Measurements from ENCODE around the gene CHST15. TPM values are rescaled to one million over a fixed set of nuclear protein-coding genes. Genes with fewer than 3 reads are reported as not detected.
A peak's percentile ranks its signal among the peaks of the same experiment; 100 is the strongest.

The CHST15 gene
- total and polyA plus RNA-seq, 2 of the 13 experiments (the other 11 are each of a cell fraction or from before 2014, with no cell fraction given): 1.4 to 94.7 TPM

- peak; percentile 29; the same call in 1 of the 2 replicates for TF ChIP-seq ZBTB38 (CRISPR knock-in tag; IDR thresholded peaks at IDR 0.05)
Observed at GRCh38 chr10:124056337-124056980, 36.9 kb downstream of the CHST15 start (continued).

- H3K27ac ChIP-seq (ENCODE audit: extremely low read length, insufficient read depth, low read length): no peak overlapping the region
- CTCF ChIA-PET (ENCODE audit: low intra/inter-chr PET ratio, low total read pairs): no interaction called here
- H3K36me3 ChIP-seq (replicated peaks in 1 of 2; ENCODE audit: control insufficient read depth in 1 of 2, insufficient read depth in 2 of 2, low read length in 2 of 2): peaks cover 3 to 6% of the 10 kb centered on the region in 2 experiments
- no peak overlapping the region for H2AFZ ChIP-seq (ENCODE audit: low read length)
- no peaks in the 10 kb centered on the region for H3K27me3 ChIP-seq (ENCODE audit: control insufficient read depth in 1 of 2, insufficient read depth in 2 of 2, low read length in 2 of 2)
- BruUV-seq (replicated peaks): no TSS peak
- WGBS (ENCODE audit: low lambda C conversion rate): 84% methylated on average over 2 of the region's 2 CpGs
- H3K79me2 ChIP-seq (ENCODE audit: insufficient read depth, low read length): peaks cover 93% of the 10 kb centered on the region
- H3K9me3 ChIP-seq (ENCODE audit: low read length): no peaks in the 10 kb centered on the region
- intact Hi-C loops (cut with micrococcal nuclease; ENCODE audit: unreplicated experiment) (no loop called here), in situ Hi-C loops (cut with HindIII; ENCODE audit: extremely low pct_ligation_motif_present, low pct_unique_long_range_greater_than_20kb) (no loop called here)
- DNase-seq (ENCODE audit: low spot score) (no peak), FAIRE-seq (no peak), ATAC-seq (no peak)
- H3K4me3 ChIP-seq (replicated peaks in 1 of 3; ENCODE audit: insufficient read depth in 1 of 3, low read depth in 2 of 3, low read length in 3 of 3): no peak overlapping the region
- H3K4me2 ChIP-seq (ENCODE audit: low read depth, low read length): no peak overlapping the region
- peaks cover 31% of the 10 kb centered on the region; the same call in 1 of the 2 replicates for H4K20me1 ChIP-seq (ENCODE audit: insufficient read depth, low read length)
- POLR2A ChIA-PET: no interaction called here
- TF ChIP-seq ZNF652 (CRISPR knock-in tag; IDR thresholded peaks at IDR 0.05; ENCODE audit: borderline replicate concordance, low read depth) (no peak), ZNF329 (CRISPR knock-in tag; IDR thresholded peaks at IDR 0.05; ENCODE audit: low read depth) (peak; percentile 87), SIX4 (CRISPR knock-in tag; IDR thresholded peaks at IDR 0.05) (0 out of 2 replicates have a peak, but pooled peaks have one; percentile 14)
- no peak overlapping the region for H3K9ac ChIP-seq (ENCODE audit: insufficient read depth, low read depth, low read length)
- H3K4me1 ChIP-seq (ENCODE audit: insufficient read depth, low read length): peaks cover 100% of the 10 kb centered on the region
Observed at GRCh38 chr10:124053971-124054370, 39.4 kb downstream of the CHST15 start.

GRCh38 chr10:124052561-124052960 lies 40.8 kb downstream of the CHST15 start:
- Histone ChIP-seq H3K4me1 (ENCODE audit: insufficient read depth, low read length) (peaks cover 100% of the 10 kb centered on the region), H3K9me3 (ENCODE audit: low read length) (no peaks in the 10 kb centered on the region), H3K4me3 (replicated peaks in 1 of 3; ENCODE audit: insufficient read depth in 1 of 3, low read depth in 2 of 3, low read length in 3 of 3) (no peak overlapping the region), H3K36me3 (replicated peaks in 1 of 2; ENCODE audit: control insufficient read depth in 1 of 2, insufficient read depth in 2 of 2, low read length in 2 of 2) (peaks cover 0 to 3% of the 10 kb centered on the region in 2 experiments; a peak in 3 of 5 replicates), H3K4me2 (ENCODE audit: low read depth, low read length) (no peak overlapping the region), H2AFZ (ENCODE audit: low read length) (no peak overlapping the region), H3K27ac (ENCODE audit: extremely low read length, insufficient read depth, low read length) (no peak overlapping the region), H3K79me2 (ENCODE audit: insufficient read depth, low read length) (peaks cover 88% of the 10 kb centered on the region), H3K27me3 (ENCODE audit: control insufficient read depth in 1 of 2, insufficient read depth in 2 of 2, low read length in 2 of 2) (no peaks in the 10 kb centered on the region), H4K20me1 (ENCODE audit: insufficient read depth, low read length) (peaks cover 21% of the 10 kb centered on the region; the same call in 1 of the 2 replicates), H3K9ac (ENCODE audit: insufficient read depth, low read depth, low read length) (no peak overlapping the region)
- ATAC-seq: no peak
- no peak for DNase-seq (ENCODE audit: low spot score)
- FAIRE-seq: no peak
- 94% methylated on average over 10 of the region's 10 CpGs for WGBS (ENCODE audit: low lambda C conversion rate)
- intact Hi-C loops (cut with micrococcal nuclease; ENCODE audit: unreplicated experiment): no loop called here
- ChIA-PET CTCF (ENCODE audit: low intra/inter-chr PET ratio, low total read pairs) (no interaction called here), POLR2A (interaction anchor here (2.1 kb wide), 1 partner anchor 10 kb away, joined by 5 read pairs; no protein-coding TSS in a partner anchor)
- BruUV-seq (replicated peaks): no TSS peak
- in situ Hi-C loops (cut with HindIII; ENCODE audit: extremely low pct_ligation_motif_present, low pct_unique_long_range_greater_than_20kb): no loop called here
- TF ChIP-seq RBM39 (IDR thresholded peaks at IDR 0.05; ENCODE audit: low read depth, low read length, poor library complexity, severe bottlenecking) (no peak), ZNF788 (CRISPR knock-in tag; IDR thresholded peaks at IDR 0.05; ENCODE audit: borderline replicate concordance) (no peak), ZNF567 (CRISPR knock-in tag; IDR thresholded peaks at IDR 0.05; ENCODE audit: borderline replicate concordance) (no peak), SIX1 (CRISPR knock-in tag; IDR thresholded peaks at IDR 0.05; ENCODE audit: borderline replicate concordance) (no peak), SNAI1 (CRISPR knock-in tag; IDR thresholded peaks at IDR 0.05; ENCODE audit: borderline replicate concordance) (no peak), GTF2F1 (IDR thresholded peaks at IDR 0.05; ENCODE audit: low read length) (no peak), TCF12 (IDR thresholded peaks at IDR 0.05) (no peak), TCF12 (CRISPR knock-in tag; IDR thresholded peaks at IDR 0.05) (no peak), ISX (CRISPR knock-in tag; conservative IDR thresholded peaks at IDR 0.05) (no peak), FOXP4 (CRISPR knock-in tag; IDR thresholded peaks at IDR 0.05) (no peak), POLR2AphosphoS2 (IDR thresholded peaks at IDR 0.05; ENCODE audit: low read depth, low read length) (no peak)

Data from HepG2 (cell line).